GM23338 (cell line): ENCODE data around the gene AK4.

Experiments
- CTCF ChIP-seq, 2 experiments: fragments of 200-600 bp in 1 of 2; sonication (generic) in 1 of 2; conservative IDR thresholded peaks; 2 replicates each; pipeline versions ENCODE4 v1.5.1 to v1.6.1; 2016 to 2017; ENCODE audit warnings: antibody characterized with exemption in 2 of 2, low read depth in 2 of 2, mild to moderate bottlenecking in 2 of 2, moderate library complexity in 1 of 2
- ETS1 ChIP-seq: IDR thresholded peaks from 2 replicates; pipeline ENCODE4 v1.6.1; 2016; ENCODE audit warnings: antibody characterized with exemption
- EZH2 ChIP-seq: fragments of 200-600 bp; sonication (generic); IDR thresholded peaks from one replicate; pipeline ENCODE4 v1.8.0; 2017; ENCODE audit warnings: antibody characterized with exemption, mild to moderate bottlenecking, low read depth; ENCODE audit not compliant: unreplicated experiment
- EZH2phosphoT487 ChIP-seq: fragments of 200-600 bp; sonication (generic); IDR thresholded peaks from one replicate; pipeline ENCODE4 v1.8.1; 2018; ENCODE audit warnings: antibody characterized with exemption; ENCODE audit not compliant: unreplicated experiment
- JUNB ChIP-seq: IDR thresholded peaks from one replicate; pipeline ENCODE4 v1.6.1; 2016; ENCODE audit warnings: antibody characterized with exemption; ENCODE audit not compliant: unreplicated experiment
- POLR2AphosphoS5 ChIP-seq: IDR thresholded peaks from 2 replicates; pipeline ENCODE4 v1.6.1; 2016; ENCODE audit warnings: antibody characterized with exemption, low read depth
- REST ChIP-seq: IDR thresholded peaks from one replicate; pipeline ENCODE4 v1.6.1; 2018; ENCODE audit warnings: antibody characterized with exemption; ENCODE audit not compliant: unreplicated experiment

GRCh38 chr1:65105596-65105995 is 42.4 kb upstream of the AK4 start:
- no peak for TF ChIP-seq CTCF (conservative IDR thresholded peaks at IDR 0.05; ENCODE audit: low read depth in 2 of 2)
- no peak for TF ChIP-seq REST
- no peak for TF ChIP-seq ETS1
- no peak for TF ChIP-seq EZH2
- TF ChIP-seq POLR2AphosphoS5, result no peak
- no peak for TF ChIP-seq EZH2phosphoT487
- no peak for TF ChIP-seq JUNB
